ENCODE results near the gene CFAP74.
"Not testable (repeated sequence)": the region's sequence is repeated elsewhere in the genome, so short reads cannot be mapped to it uniquely, and the experiment has no call there.

CFAP74 gene

GRCh38 chr1:1938276-1938573 lies 65.4 kb downstream of the CFAP74 start:
- no peak overlapping the region for H3K4me3 ChIP-seq (ENCODE audit: low read length, poor library complexity, severe bottlenecking)
- H3K4me2 ChIP-seq (ENCODE audit: low read depth, low read length, poor library complexity, severe bottlenecking) = no peak overlapping the region
- H3K9me2 ChIP-seq (replicated peaks; ENCODE audit: low read depth, low read length) = no peaks in the 10 kb centered on the region
- H2AFZ ChIP-seq (ENCODE audit: low read length) = no peak overlapping the region
- no peak overlapping the region for H3K9ac ChIP-seq (ENCODE audit: low read depth, low read length, poor library complexity, severe bottlenecking)
- no peaks in the 10 kb centered on the region for H3K4me1 ChIP-seq (ENCODE audit: insufficient read depth, low read length, poor library complexity, severe bottlenecking)
- no peak for TF ChIP-seq CTCF (conservative IDR thresholded peaks at IDR 0.05; ENCODE audit: low read length)
- no peak for TF ChIP-seq EZH2phosphoT487 (IDR thresholded peaks at IDR 0.05; ENCODE audit: borderline replicate concordance)
- no peaks in the 10 kb centered on the region for H3K79me2 ChIP-seq (ENCODE audit: insufficient read depth, low read length)
- no peaks in the 10 kb centered on the region for H3F3A ChIP-seq (ENCODE audit: low read depth)
- H3K27me3 ChIP-seq (ENCODE audit: insufficient read depth, low read length, poor library complexity, severe bottlenecking) = no peaks in the 10 kb centered on the region
- no peaks in the 10 kb centered on the region for H4K20me1 ChIP-seq (ENCODE audit: insufficient read depth, low read length, poor library complexity, severe bottlenecking)
- no peaks in the 10 kb centered on the region for H3K9me3 ChIP-seq (ENCODE audit: insufficient read depth, low read depth, low read length)
- no peaks in the 10 kb centered on the region for H3K36me3 ChIP-seq (ENCODE audit: insufficient read depth, low read length)

GRCh38 chr1:1937549-1938275 lies 65.9 kb downstream of the CFAP74 start:
- no peaks in the 10 kb centered on the region for H3K79me2 ChIP-seq (ENCODE audit: insufficient read depth, low read length)
- no peak overlapping the region for H3K9ac ChIP-seq (ENCODE audit: low read depth, low read length, poor library complexity, severe bottlenecking)
- no peaks in the 10 kb centered on the region for H3K9me2 ChIP-seq (replicated peaks; ENCODE audit: low read depth, low read length)
- H3K27me3 ChIP-seq (ENCODE audit: insufficient read depth, low read length, poor library complexity, severe bottlenecking) = no peaks in the 10 kb centered on the region
- H3K4me3 ChIP-seq (ENCODE audit: low read length, poor library complexity, severe bottlenecking) = no peak overlapping the region
- H3F3A ChIP-seq (ENCODE audit: low read depth) = no peaks in the 10 kb centered on the region
- no peaks in the 10 kb centered on the region for H3K36me3 ChIP-seq (ENCODE audit: insufficient read depth, low read length)
- H3K4me2 ChIP-seq (ENCODE audit: low read depth, low read length, poor library complexity, severe bottlenecking) = no peak overlapping the region
- H3K4me1 ChIP-seq (ENCODE audit: insufficient read depth, low read length, poor library complexity, severe bottlenecking) = no peaks in the 10 kb centered on the region
- H3K9me3 ChIP-seq (ENCODE audit: insufficient read depth, low read depth, low read length) = no peaks in the 10 kb centered on the region
- no peak for TF ChIP-seq EZH2phosphoT487 (IDR thresholded peaks at IDR 0.05; ENCODE audit: borderline replicate concordance)
- no peaks in the 10 kb centered on the region for H4K20me1 ChIP-seq (ENCODE audit: insufficient read depth, low read length, poor library complexity, severe bottlenecking)
- no peak overlapping the region for H2AFZ ChIP-seq (ENCODE audit: low read length)

GRCh38 chr1:1937061-1937460 lies 66.5 kb downstream of the CFAP74 start:
- Histone ChIP-seq H3F3A (ENCODE audit: low read depth) (no peaks in the 10 kb centered on the region), H3K4me3 (ENCODE audit: low read length, poor library complexity, severe bottlenecking) (no peak overlapping the region), H3K4me1 (ENCODE audit: insufficient read depth, low read length, poor library complexity, severe bottlenecking) (no peaks in the 10 kb centered on the region), H2AFZ (ENCODE audit: low read length) (no peak overlapping the region), H4K20me1 (ENCODE audit: insufficient read depth, low read length, poor library complexity, severe bottlenecking) (no peaks in the 10 kb centered on the region), H3K9ac (ENCODE audit: low read depth, low read length, poor library complexity, severe bottlenecking) (no peak overlapping the region), H3K79me2 (ENCODE audit: insufficient read depth, low read length) (no peaks in the 10 kb centered on the region), H3K36me3 (ENCODE audit: insufficient read depth, low read length) (no peaks in the 10 kb centered on the region), H3K27me3 (ENCODE audit: insufficient read depth, low read length, poor library complexity, severe bottlenecking) (no peaks in the 10 kb centered on the region), H3K4me2 (ENCODE audit: low read depth, low read length, poor library complexity, severe bottlenecking) (no peak overlapping the region), H3K9me2 (replicated peaks; ENCODE audit: low read depth, low read length) (no peaks in the 10 kb centered on the region), H3K9me3 (ENCODE audit: insufficient read depth, low read depth, low read length) (no peaks in the 10 kb centered on the region)
- TF ChIP-seq EZH2phosphoT487 (IDR thresholded peaks at IDR 0.05; ENCODE audit: borderline replicate concordance) = no peak
- no peak for TF ChIP-seq CTCF (conservative IDR thresholded peaks at IDR 0.05; ENCODE audit: low read length)

- H3K4me2 ChIP-seq (ENCODE audit: low read depth, low read length, poor library complexity, severe bottlenecking); H3K79me2 ChIP-seq (ENCODE audit: insufficient read depth, low read length); H2AFZ ChIP-seq (ENCODE audit: low read length); H3K36me3 ChIP-seq (ENCODE audit: insufficient read depth, low read length); H3K4me3 ChIP-seq (ENCODE audit: low read length, poor library complexity, severe bottlenecking); H4K20me1 ChIP-seq (ENCODE audit: insufficient read depth, low read length, poor library complexity, severe bottlenecking); H3K4me1 ChIP-seq (ENCODE audit: insufficient read depth, low read length, poor library complexity, severe bottlenecking); H3F3A ChIP-seq (ENCODE audit: low read depth); H3K9me3 ChIP-seq (ENCODE audit: insufficient read depth, low read depth, low read length); H3K9ac ChIP-seq (ENCODE audit: low read depth, low read length, poor library complexity, severe bottlenecking); H3K27me3 ChIP-seq (ENCODE audit: insufficient read depth, low read length, poor library complexity, severe bottlenecking); H3K9me2 ChIP-seq (replicated peaks; ENCODE audit: low read depth, low read length): not testable (repeated sequence)
Measured at GRCh38 chr1:1934848-1935247, 68.7 kb downstream of the CFAP74 start.
